SU-DHL-6 (cell line): ENCODE measurements around the gene SLC25A10.

Source experiments
- H2AFZ ChIP-seq: fragments of 200-600 bp; sonication (generic); 2 replicates; pipeline ENCODE4 v1.6.1; 2014; ENCODE audit warnings: low read depth, mild to moderate bottlenecking, moderate library complexity, mixed read lengths, antibody characterized with exemption, low read length; ENCODE audit not compliant: severe bottlenecking
- H3F3A ChIP-seq: fragments of 200-600 bp; shearing (Covaris generic); 2 replicates; pipeline ENCODE4 v1.6.0; 2016; ENCODE audit warnings: antibody characterized with exemption, mild to moderate bottlenecking; ENCODE audit not compliant: insufficient read depth
- H3K27ac ChIP-seq: fragments of 200-600 bp; sonication (generic); 2 replicates; pipeline ENCODE4 v1.5.1; 2016; ENCODE audit warnings: low read depth, mild to moderate bottlenecking, low read length, moderate library complexity, mixed read lengths
- H3K27me3 ChIP-seq: fragments of 200-600 bp; sonication (generic), shearing (Covaris generic); 2 replicates; pipeline ENCODE4 v1.6.0; 2014; ENCODE audit warnings: mild to moderate bottlenecking, low read length
- H3K36me3 ChIP-seq: fragments of 200-600 bp; sonication (generic); 2 replicates; pipeline ENCODE4 v1.6.1; 2014; ENCODE audit warnings: mild to moderate bottlenecking, low read length, mixed read lengths
- H3K4me2 ChIP-seq: fragments of 300-600, 200-600 bp; shearing (Covaris generic), sonication (generic); 2 replicates; pipeline ENCODE4 v1.6.0; 2014; ENCODE audit warnings: low read length, low read depth, mild to moderate bottlenecking; ENCODE audit not compliant: poor library complexity, severe bottlenecking
- H3K4me3 ChIP-seq: fragments of 200-600 bp; sonication (generic); 2 replicates; pipeline ENCODE4 v1.5.1; 2014; ENCODE audit warnings: antibody characterized with exemption, low read length, mild to moderate bottlenecking, mixed read lengths; ENCODE audit not compliant: insufficient read depth, poor library complexity, severe bottlenecking
- H3K79me2 ChIP-seq: fragments of 200-600 bp; sonication (generic); 2 replicates; pipeline ENCODE4 v1.6.1; 2014; ENCODE audit warnings: mild to moderate bottlenecking, low read length, moderate library complexity; ENCODE audit not compliant: insufficient read depth
- H3K9ac ChIP-seq: fragments of 200-600 bp; sonication (generic); 2 replicates; pipeline ENCODE4 v1.7.0; 2014; ENCODE audit warnings: mild to moderate bottlenecking, low read length
- H3K9me2 ChIP-seq: fragments of 200-600 bp; sonication (generic); replicated peaks from 2 replicates; pipeline ENCODE4 v1.6.1; 2014; ENCODE audit warnings: low read length; ENCODE audit not compliant: insufficient read depth
- H3K9me3 ChIP-seq: fragments of 200-600 bp; sonication (generic); 2 replicates; pipeline ENCODE4 v1.6.1; 2014; ENCODE audit warnings: low read length, mixed read lengths; ENCODE audit not compliant: insufficient read depth
- H4K20me1 ChIP-seq: fragments of 200-600 bp; sonication (generic); 2 replicates; pipeline ENCODE4 v1.6.1; 2014; ENCODE audit warnings: low read depth, mild to moderate bottlenecking, antibody characterized with exemption, low read length, moderate library complexity, mixed read lengths
- EZH2phosphoT487 ChIP-seq: fragments of 200-600 bp; sonication (generic), shearing (Covaris generic); conservative IDR thresholded peaks from 2 replicates; pipeline ENCODE4 v1.6.1; 2018; ENCODE audit warnings: mild to moderate bottlenecking, antibody characterized with exemption, low read length, moderate library complexity, mixed read lengths
- TF ChIP-seq, protein P1 (sequence below): fragments of 200-600 bp; sonication (generic); IDR thresholded peaks from one replicate; pipeline ENCODE4 v1.5.1; 2017; ENCODE audit warnings: antibody characterized with exemption, mild to moderate bottlenecking, low read length, moderate library complexity; ENCODE audit not compliant: insufficient read depth, poor library complexity, severe bottlenecking

Gene SLC25A10

DNA sequence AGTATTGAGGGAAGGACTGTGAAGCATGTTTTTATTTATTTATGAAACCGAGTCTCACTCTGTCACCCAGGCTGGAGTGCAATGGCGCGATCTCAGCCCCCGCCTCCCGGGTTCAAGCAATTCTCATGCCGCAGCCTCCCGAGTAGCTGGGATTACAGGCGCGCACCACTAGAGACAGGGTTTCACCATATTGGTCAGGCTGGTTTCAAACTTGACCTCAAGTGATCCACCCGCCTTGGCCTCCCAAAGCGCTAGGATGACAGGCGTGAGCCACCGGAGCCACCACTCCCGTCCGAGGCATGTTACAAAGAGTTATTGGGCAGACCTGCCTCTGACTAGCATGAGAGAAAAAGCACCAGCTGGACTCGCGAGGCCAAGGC, 5.9 kb upstream of the SLC25A10 start:
- Histone ChIP-seq H3K4me2 (no peak overlapping the region), H3F3A (peaks cover 29% of the 10 kb centered on the region), H3K4me3 (no peak overlapping the region), H3K79me2 (peaks cover 45% of the 10 kb centered on the region), H3K9ac (no peak overlapping the region), H3K9me2 (no peaks in the 10 kb centered on the region), H3K27ac (no peak overlapping the region), H4K20me1 (no peaks in the 10 kb centered on the region), H2AFZ (no peak overlapping the region), H3K9me3 (no peaks in the 10 kb centered on the region), H3K36me3 (no peaks in the 10 kb centered on the region), H3K27me3 (no peaks in the 10 kb centered on the region)
- no peak for TF ChIP-seq EZH2phosphoT487
- TF ChIP-seq, protein P1, sequence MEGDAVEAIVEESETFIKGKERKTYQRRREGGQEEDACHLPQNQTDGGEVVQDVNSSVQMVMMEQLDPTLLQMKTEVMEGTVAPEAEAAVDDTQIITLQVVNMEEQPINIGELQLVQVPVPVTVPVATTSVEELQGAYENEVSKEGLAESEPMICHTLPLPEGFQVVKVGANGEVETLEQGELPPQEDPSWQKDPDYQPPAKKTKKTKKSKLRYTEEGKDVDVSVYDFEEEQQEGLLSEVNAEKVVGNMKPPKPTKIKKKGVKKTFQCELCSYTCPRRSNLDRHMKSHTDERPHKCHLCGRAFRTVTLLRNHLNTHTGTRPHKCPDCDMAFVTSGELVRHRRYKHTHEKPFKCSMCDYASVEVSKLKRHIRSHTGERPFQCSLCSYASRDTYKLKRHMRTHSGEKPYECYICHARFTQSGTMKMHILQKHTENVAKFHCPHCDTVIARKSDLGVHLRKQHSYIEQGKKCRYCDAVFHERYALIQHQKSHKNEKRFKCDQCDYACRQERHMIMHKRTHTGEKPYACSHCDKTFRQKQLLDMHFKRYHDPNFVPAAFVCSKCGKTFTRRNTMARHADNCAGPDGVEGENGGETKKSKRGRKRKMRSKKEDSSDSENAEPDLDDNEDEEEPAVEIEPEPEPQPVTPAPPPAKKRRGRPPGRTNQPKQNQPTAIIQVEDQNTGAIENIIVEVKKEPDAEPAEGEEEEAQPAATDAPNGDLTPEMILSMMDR: no peak

- no peak overlapping the region for H3K9ac ChIP-seq
- TF ChIP-seq, protein P1: no peak
- no peak for TF ChIP-seq EZH2phosphoT487
- no peak overlapping the region for H3K27ac ChIP-seq
- H3K36me3 ChIP-seq: no peaks in the 10 kb centered on the region
- H3K9me3 ChIP-seq: no peaks in the 10 kb centered on the region
- peaks cover 28% of the 10 kb centered on the region for H3F3A ChIP-seq
- no peaks in the 10 kb centered on the region for H3K27me3 ChIP-seq
- H3K9me2 ChIP-seq: no peaks in the 10 kb centered on the region
- H3K79me2 ChIP-seq: peaks cover 37% of the 10 kb centered on the region
- H2AFZ ChIP-seq: no peak overlapping the region
- H3K4me3 ChIP-seq: no peak overlapping the region
- no peaks in the 10 kb centered on the region for H4K20me1 ChIP-seq
- no peak overlapping the region for H3K4me2 ChIP-seq
These were observed 5.1 kb upstream of the SLC25A10 start for GRCh38 chr17:81706757-81707624.

- H3K36me3 ChIP-seq: no peaks in the 10 kb centered on the region
- H3K27ac ChIP-seq: no peak overlapping the region
These were observed 4.1 kb upstream of the SLC25A10 start for GRCh38 chr17:81707725-81708646.

More at GRCh38 chr17:81707725-81708646, 4.1 kb upstream of the SLC25A10 start:
- Histone ChIP-seq H4K20me1 (no peaks in the 10 kb centered on the region), H3K4me3 (no peak overlapping the region), H3K9me2 (no peaks in the 10 kb centered on the region), H3K9ac (no peak overlapping the region), H3K4me2 (no peak overlapping the region), H2AFZ (no peak overlapping the region), H3K27me3 (no peaks in the 10 kb centered on the region), H3K9me3 (no peaks in the 10 kb centered on the region), H3K79me2 (peaks cover 35% of the 10 kb centered on the region), H3F3A (peaks cover 25% of the 10 kb centered on the region)
- no peak for TF ChIP-seq EZH2phosphoT487
- TF ChIP-seq, protein P1: no peak
